SK-N-SH (cell line): ENCODE measurements around the gene DCAF16. TPM values are rescaled to one million over a fixed set of nuclear protein-coding genes. Genes with fewer than 3 reads are reported as not detected.

Experiments
- CTCF ChIA-PET: fragments of 300-600, 350-600 bp; formaldehyde crosslinking; extraction: SDS; loops from one replicate; lab custom pipeline; 2021; lab: Yijun Ruan, JAX
- POLR2A ChIA-PET: fragments of 350-600 bp; sonication (Branson Sonifier 250); formaldehyde crosslinking; extraction: SDS; loops from one replicate; lab custom pipeline; 2020; ENCODE audit warnings: antibody characterized with exemption, inconsistent platforms; lab: Yijun Ruan, JAX
- DNase-seq: peaks from one replicate; pipeline ENCODE4 v3.0.0; 2012
- H2AFZ ChIP-seq: fragments of 200-600 bp; sonication (generic); 2 replicates; pipeline ENCODE4 v1.8.1; 2016; ENCODE audit warnings: antibody characterized with exemption, mild to moderate bottlenecking, low read depth
- H3F3A ChIP-seq: fragments of 200-600 bp; sonication (generic); replicated peaks from 2 replicates; pipeline ENCODE3; 2016; ENCODE audit warnings: antibody characterized with exemption, mild to moderate bottlenecking; ENCODE audit not compliant: insufficient read depth
- H3K27ac ChIP-seq, 2 experiments: fragments of 200-500 bp in 1 of 2; fragments of 200-600 bp in 1 of 2; sonication (Bioruptor generic) in 1 of 2; sonication (generic), shearing (Covaris generic) in 1 of 2; 2 replicates each; pipeline versions ENCODE4 v1.5.1 to v1.6.1; 2014 to 2016; ENCODE audit warnings: low read depth in 2 of 2, inconsistent platforms in 1 of 2, low read length in 1 of 2, mild to moderate bottlenecking in 1 of 2, mixed read lengths in 1 of 2
- H3K27me3 ChIP-seq: fragments of 200-600 bp; sonication (generic), shearing (Covaris generic); 2 replicates; pipeline ENCODE4 v1.6.1; 2016; ENCODE audit warnings: mixed run types; ENCODE audit not compliant: insufficient read depth
- H3K36me3 ChIP-seq, 2 experiments: fragments of 200-500 bp in 1 of 2; fragments of 200-600 bp in 1 of 2; sonication (Bioruptor generic) in 1 of 2; sonication (generic) in 1 of 2; replicated peaks in 1 of 2; 2 replicates each; pipeline versions ENCODE3 to v1.5.1; 2014 to 2016; ENCODE audit warnings: low read length in 1 of 2, mild to moderate bottlenecking in 1 of 2; ENCODE audit not compliant: insufficient read depth in 2 of 2, control insufficient read depth in 1 of 2
- H3K4me1 ChIP-seq, 2 experiments: fragments of 200-500 bp in 1 of 2; fragments of 200-600 bp in 1 of 2; sonication (Bioruptor generic) in 1 of 2; sonication (generic), shearing (Covaris generic) in 1 of 2; 2 replicates each; pipeline versions ENCODE4 v1.5.1 to v1.6.1; 2014 to 2016; ENCODE audit warnings: low read depth in 1 of 2, low read length in 1 of 2, mixed run types in 1 of 2; ENCODE audit not compliant: insufficient read depth in 2 of 2, control insufficient read depth in 1 of 2
- H3K4me2 ChIP-seq: fragments of 200-600 bp; sonication (generic), shearing (Covaris generic); 2 replicates; pipeline ENCODE4 v1.6.1; 2017; ENCODE audit warnings: mixed run types
- H3K4me3 ChIP-seq, 2 experiments: fragments of 200-500 bp in 1 of 2; fragments of 200-600 bp in 1 of 2; sonication (Bioruptor generic) in 1 of 2; sonication (generic), shearing (Covaris generic) in 1 of 2; 2 replicates each; pipeline versions ENCODE4 v1.5.1 to v1.8.1; 2014 to 2016; ENCODE audit warnings: low read depth in 2 of 2, inconsistent platforms in 1 of 2, low read length in 1 of 2, mild to moderate bottlenecking in 1 of 2, mixed read lengths in 1 of 2, moderate library complexity in 1 of 2
- H3K79me2 ChIP-seq: fragments of 200-600 bp; sonication (generic); 2 replicates; pipeline ENCODE4 v1.8.1; 2017; ENCODE audit warnings: mild to moderate bottlenecking; ENCODE audit not compliant: insufficient read depth
- H3K9ac ChIP-seq: fragments of 200-600 bp; sonication (generic); 2 replicates; pipeline ENCODE4 v1.6.1; 2017; ENCODE audit warnings: mixed run types
- H3K9me2 ChIP-seq: fragments of 200-600 bp; sonication (generic); 2 replicates; pipeline ENCODE4 v1.6.1; 2017; ENCODE audit warnings: mixed run types
- H3K9me3 ChIP-seq: fragments of 200-600 bp; sonication (generic); 2 replicates; pipeline ENCODE4 v1.6.1; 2017; ENCODE audit warnings: mixed run types, mild to moderate bottlenecking, moderate library complexity
- H4K20me1 ChIP-seq: fragments of 200-600 bp; sonication (generic); 2 replicates; pipeline ENCODE4 v1.6.1; 2017; ENCODE audit warnings: mild to moderate bottlenecking, mixed run types; ENCODE audit not compliant: insufficient read depth
- CHD2 ChIP-seq: fragments of 150-350 bp; IDR thresholded peaks from 2 replicates; pipeline ENCODE4 v1.6.1; 2018; ENCODE audit warnings: low read length; ENCODE audit not compliant: partially characterized antibody
- FOXM1 ChIP-seq: IDR thresholded peaks from 2 replicates; pipeline ENCODE4 v1.4.0; 2012; ENCODE audit warnings: low read depth, mild to moderate bottlenecking
- IRF3 ChIP-seq: fragments of 150-350 bp; IDR thresholded peaks from 2 replicates; pipeline ENCODE4 v1.6.1; 2016; ENCODE audit warnings: mild to moderate bottlenecking, low read depth, low read length
- MAX ChIP-seq: IDR thresholded peaks from 2 replicates; pipeline ENCODE4 v1.4.0; 2012; ENCODE audit warnings: low read depth
- NFIC ChIP-seq: IDR thresholded peaks from 2 replicates; pipeline ENCODE4 v1.4.0; 2012; ENCODE audit warnings: borderline replicate concordance
- RCOR1 ChIP-seq: fragments of 150-350 bp; IDR thresholded peaks from 2 replicates; pipeline ENCODE4 v1.6.1; 2017; ENCODE audit warnings: antibody characterized with exemption, low read length
- SMC3 ChIP-seq: IDR thresholded peaks from 2 replicates; pipeline ENCODE4 v1.6.1; 2012; ENCODE audit warnings: low read depth, low read length, improper control_type of control experiment
- TCF12 ChIP-seq: IDR thresholded peaks from 2 replicates; pipeline ENCODE4 v1.4.0; 2012
- TEAD4 ChIP-seq: IDR thresholded peaks from 2 replicates; pipeline ENCODE4 v1.4.0; 2012; ENCODE audit warnings: mild to moderate bottlenecking, borderline replicate concordance; ENCODE audit not compliant: insufficient read depth
- WGBS: methylation state at CpG from one replicate; pipeline ENCODE4 v1.1.6; 2017; ENCODE audit warnings: low lambda C conversion rate; 5-methylcytosine and 5-hydroxymethylcytosine counted together
- polyA plus RNA-seq, 3 experiments: library from polyadenylated mRNA; depleted of rRNA; stranded (reverse); fragments of >200 nt; gene quantifications; 2 replicates each; pipeline ENCODE4 v1.2.3, GENCODE V29; 2012
- TF ChIP-seq, protein P1 (sequence below): IDR thresholded peaks from 2 replicates; pipeline ENCODE4 v1.4.0; 2012; ENCODE audit warnings: low read depth, borderline replicate concordance

The DCAF16 gene
- polyA plus RNA-seq, 1 of the 3 experiments (the other 2 are of a cell fraction) = 23.5 TPM

- Histone ChIP-seq H4K20me1 (no peaks in the 10 kb centered on the region), H3K36me3 (peaks cover 0 to 5% of the 10 kb centered on the region in 2 experiments), H3K4me3 (no peak overlapping the region), H2AFZ (no peak overlapping the region), H3K79me2 (no peaks in the 10 kb centered on the region), H3K9me2 (no peaks in the 10 kb centered on the region), H3K27me3 (no peaks in the 10 kb centered on the region)
- 92% methylated on average over 5 of the region's 5 CpGs for WGBS
- CTCF ChIA-PET = interaction anchor here (1.1 kb wide), 1 partner anchor 22 kb away, joined by 3 read pairs; no protein-coding TSS in a partner anchor
- TF ChIP-seq CHD2 = no peak
- TF ChIP-seq, all 33 proteins: peak for 0
- no peak for DNase-seq
- no peak overlapping the region for H3K27ac ChIP-seq
- POLR2A ChIA-PET = no interaction called here
- no peaks in the 10 kb centered on the region for H3K9me3 ChIP-seq
- H3K4me1 ChIP-seq = no peaks in the 10 kb centered on the region
- H3K4me2 ChIP-seq = no peak overlapping the region
- no peaks in the 10 kb centered on the region for H3F3A ChIP-seq
- no peak overlapping the region for H3K9ac ChIP-seq
Observed at GRCh38 chr4:17859793-17860406, 49.3 kb upstream of the DCAF16 start.

- Histone ChIP-seq H4K20me1 (no peaks in the 10 kb centered on the region), H3K36me3 (no peaks in the 10 kb centered on the region), H3K4me2 (no peak overlapping the region), H3K27ac (no peak overlapping the region), H3K9me2 (no peaks in the 10 kb centered on the region), H3K4me3 (no peak overlapping the region), H3K4me1 (no peaks in the 10 kb centered on the region; a peak in 1 of 4 replicates), H3K9ac (no peak overlapping the region), H3K27me3 (no peaks in the 10 kb centered on the region), H3K79me2 (no peaks in the 10 kb centered on the region), H2AFZ (no peak overlapping the region), H3K9me3 (no peaks in the 10 kb centered on the region), H3F3A (peaks cover 7% of the 10 kb centered on the region)
- 89% methylated on average over 3 of the region's 3 CpGs for WGBS
- DNase-seq = no peak
- POLR2A ChIA-PET = no interaction called here
- CTCF ChIA-PET = no interaction called here
- TF ChIP-seq TEAD4 (no peak), FOXM1 (no peak), SMC3 (no peak), MAX (no peak), TCF12 (no peak), IRF3 (no peak), NFIC (no peak), RCOR1 (no peak)
- TF ChIP-seq, protein P1, sequence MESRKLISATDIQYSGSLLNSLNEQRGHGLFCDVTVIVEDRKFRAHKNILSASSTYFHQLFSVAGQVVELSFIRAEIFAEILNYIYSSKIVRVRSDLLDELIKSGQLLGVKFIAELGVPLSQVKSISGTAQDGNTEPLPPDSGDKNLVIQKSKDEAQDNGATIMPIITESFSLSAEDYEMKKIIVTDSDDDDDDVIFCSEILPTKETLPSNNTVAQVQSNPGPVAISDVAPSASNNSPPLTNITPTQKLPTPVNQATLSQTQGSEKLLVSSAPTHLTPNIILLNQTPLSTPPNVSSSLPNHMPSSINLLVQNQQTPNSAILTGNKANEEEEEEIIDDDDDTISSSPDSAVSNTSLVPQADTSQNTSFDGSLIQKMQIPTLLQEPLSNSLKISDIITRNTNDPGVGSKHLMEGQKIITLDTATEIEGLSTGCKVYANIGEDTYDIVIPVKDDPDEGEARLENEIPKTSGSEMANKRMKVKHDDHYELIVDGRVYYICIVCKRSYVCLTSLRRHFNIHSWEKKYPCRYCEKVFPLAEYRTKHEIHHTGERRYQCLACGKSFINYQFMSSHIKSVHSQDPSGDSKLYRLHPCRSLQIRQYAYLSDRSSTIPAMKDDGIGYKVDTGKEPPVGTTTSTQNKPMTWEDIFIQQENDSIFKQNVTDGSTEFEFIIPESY = no peak
Observed at GRCh38 chr4:17854036-17854435, 43.5 kb upstream of the DCAF16 start.
